GM13977 (cell line): ENCODE measurements around the gene IL15RA.

Experiments
- DNase-seq: peaks from one replicate; pipeline ENCODE4 v3.0.0; 2012; ENCODE audit warnings: low spot score
- CTCF ChIP-seq: IDR thresholded peaks from 2 replicates; pipeline ENCODE4 v1.5.1; 2012; ENCODE audit warnings: mild to moderate bottlenecking, control low read depth; ENCODE audit not compliant: insufficient read depth; ENCODE audit errors: extremely low read depth, missing control alignments
- in situ Hi-C: fragments of 300-500 bp; cut with MboI; formaldehyde crosslinking; loops from one replicate; pipeline ENCODE4 v1.12.0; 2022; ENCODE audit warnings: low sequenced_read_pairs, low pct_unique_long_range_greater_than_20kb, mixed read lengths, inconsistent platforms; ENCODE audit not compliant: unreplicated experiment

The IL15RA gene

GRCh38 chr10:6012121-6012905 lies 35.0 kb upstream of the IL15RA start:
- in situ Hi-C loops: no loop called here
- DNase-seq: no peak
- TF ChIP-seq CTCF: no peak

- in situ Hi-C loops: no loop called here
- no peak for DNase-seq
- TF ChIP-seq CTCF: no peak
Measured at GRCh38 chr10:6011558-6011957, 34.2 kb upstream of the IL15RA start.

- DNase-seq: no peak
- no peak for TF ChIP-seq CTCF
- in situ Hi-C loops: no loop called here
Measured at GRCh38 chr10:6010569-6010968, 33.2 kb upstream of the IL15RA start.

GRCh38 chr10:6009961-6010360 lies 32.6 kb upstream of the IL15RA start:
- TF ChIP-seq CTCF: no peak
- in situ Hi-C loops: no loop called here
- DNase-seq: no peak

- DNase-seq: no peak
- TF ChIP-seq CTCF: no peak
- in situ Hi-C loops: no loop called here
Measured at GRCh38 chr10:6009150-6009549, 31.8 kb upstream of the IL15RA start.

- no peak for DNase-seq
- in situ Hi-C loops: no loop called here
- TF ChIP-seq CTCF: no peak
Measured at GRCh38 chr10:6008497-6009142, 31.3 kb upstream of the IL15RA start.
